ENCODE data around the gene CWC27. TPM values are rescaled to one million over a fixed set of nuclear protein-coding genes. Genes with fewer than 3 reads are reported as not detected.

Gene CWC27
- total and polyA plus RNA-seq, 9 of the 15 experiments (the other 6 are each of a cell fraction or from before 2014, with no cell fraction given), result 19.7 to 49.3 (median 38.3) TPM

GRCh38 chr5:64766941-64767340, 1.8 kb upstream of the CWC27 start:
- Histone ChIP-seq H3K9me3 (replicated peaks; ENCODE audit: control insufficient read depth, insufficient read depth, low read depth, low read length) (no peaks in the 10 kb centered on the region), H3K9me1 (ENCODE audit: control insufficient read depth, insufficient read depth, low read length) (no peaks in the 10 kb centered on the region), H3K27me3 (ENCODE audit: control insufficient read depth in 2 of 2, insufficient read depth in 2 of 2, low read length in 2 of 2) (no peaks in the 10 kb centered on the region), H2AFZ (ENCODE audit: low read depth, low read length) (no peak overlapping the region), H3K27ac (ENCODE audit: extremely low read depth, low read depth, low read length) (no peak overlapping the region), H3K36me3 (ENCODE audit: control insufficient read depth, insufficient read depth, low read length) (peaks cover 35% of the 10 kb centered on the region), H4K20me1 (replicated peaks; ENCODE audit: control insufficient read depth, insufficient read depth, low read length) (no peaks in the 10 kb centered on the region), H3K4me1 (replicated peaks in 1 of 2; ENCODE audit: control insufficient read depth in 2 of 2, insufficient read depth in 2 of 2, low read length in 2 of 2) (peaks cover 0 to 14% of the 10 kb centered on the region in 2 experiments; a peak in 3 of 5 replicates), H3K4me2 (ENCODE audit: insufficient read depth, low read length) (peak overlapping the region; percentile 93), H3K9ac (ENCODE audit: insufficient read depth in 1 of 2, low read depth in 2 of 2, low read length in 2 of 2) (peak overlapping the region in 1 of 2 experiments; percentile 97; a peak in 2 of 4 replicates), H3K79me2 (ENCODE audit: control insufficient read depth, insufficient read depth, low read length) (peaks cover 85% of the 10 kb centered on the region), H3K4me3 (peak overlapping the region; percentile 79; the same call in 1 of the 2 replicates)
- ChIA-PET CTCF (ENCODE audit: low intra/inter-chr PET ratio) (no interaction called here), POLR2A (interaction anchor here (0.7 to 2.6 kb wide), 5 partner anchors 8 to 113 kb away, joined by 3 to 11 read pairs (median 6); no protein-coding TSS in a partner anchor)
- in situ Hi-C loops (cut with MboI), result no loop called here
- 50% methylated on average over 2 of the region's 2 CpGs for WGBS (ENCODE audit: insufficient coverage, low coverage, missing lambda C conversion rate)
- no peak for DNase-seq (ENCODE audit: extremely low read depth in 1 of 4, low spot score in 3 of 4)
- TF ChIP-seq ZNF707 (CRISPR knock-in tag; conservative IDR thresholded peaks at IDR 0.05) (no peak), SPI1 (IDR thresholded peaks at IDR 0.05; ENCODE audit: borderline replicate concordance, low read depth, low read length) (peak; percentile 45; the same call in 1 of the 2 replicates)
- no peak for FAIRE-seq
- no TSS peak for BruUV-seq (replicated peaks)
- intact Hi-C loops (cut with micrococcal nuclease), result loop anchor here (5.0 kb wide), 1 partner anchor 85 kb away; no protein-coding TSS in a partner anchor
- ATAC-seq, result no peak

GRCh38 chr5:64767959-64768357, 772 bp upstream of the CWC27 start:
- H3K4me1 ChIP-seq (replicated peaks in 1 of 2; ENCODE audit: control insufficient read depth in 2 of 2, insufficient read depth in 2 of 2, low read length in 2 of 2), result peaks cover 0 to 14% of the 10 kb centered on the region in 2 experiments; a peak in 3 of 5 replicates
- FAIRE-seq (no peak), ATAC-seq (peak; percentile 42), DNase-seq (ENCODE audit: extremely low read depth in 1 of 4, low spot score in 3 of 4) (peak; percentile 12 to 38 (median 14))
- no peaks in the 10 kb centered on the region for H3K9me3 ChIP-seq (replicated peaks; ENCODE audit: control insufficient read depth, insufficient read depth, low read depth, low read length)
- H3K27ac ChIP-seq (ENCODE audit: extremely low read depth, low read depth, low read length), result peak overlapping the region; percentile 97
- no peaks in the 10 kb centered on the region for H4K20me1 ChIP-seq (replicated peaks; ENCODE audit: control insufficient read depth, insufficient read depth, low read length)
- CTCF ChIA-PET (ENCODE audit: low intra/inter-chr PET ratio), result no interaction called here
- peaks cover 81% of the 10 kb centered on the region for H3K79me2 ChIP-seq (ENCODE audit: control insufficient read depth, insufficient read depth, low read length)
- TF ChIP-seq SIN3A (IDR thresholded peaks at IDR 0.05; ENCODE audit: borderline replicate concordance in 2 of 2, control insufficient read depth in 1 of 2, low read depth in 2 of 2, low read length in 2 of 2) (0 out of 4 replicates have a peak, but pooled peaks of 1 of the 2 experiments have one; percentile 10), ARID4B (CRISPR knock-in tag; IDR thresholded peaks at IDR 0.05) (peak; percentile 6; the same call in 1 of the 2 replicates), SAP30 (IDR thresholded peaks at IDR 0.05; ENCODE audit: borderline replicate concordance, insufficient read depth, low read depth, low read length, poor library complexity, severe bottlenecking) (peak; percentile 21), ETS1 (conservative IDR thresholded peaks at IDR 0.05; ENCODE audit: control insufficient read depth, low read depth, low read length) (0 out of 2 replicates have a peak, but pooled peaks have one; percentile 3), HNRNPH1 (optimal IDR thresholded peaks at IDR 0.05; ENCODE audit: low read depth, low read length) (no peak)
- in situ Hi-C loops (cut with MboI) (no loop called here), intact Hi-C loops (cut with micrococcal nuclease) (loop anchor here (5.0 kb wide), 1 partner anchor 86 kb away; no protein-coding TSS in a partner anchor)
- peak overlapping the region; percentile 96 to 97 for H3K9ac ChIP-seq (ENCODE audit: insufficient read depth in 1 of 2, low read depth in 2 of 2, low read length in 2 of 2)
- peaks cover 35% of the 10 kb centered on the region for H3K36me3 ChIP-seq (ENCODE audit: control insufficient read depth, insufficient read depth, low read length)
- BruUV-seq (replicated peaks), result TSS peak; percentile 56
- POLR2A ChIA-PET, result interaction anchor here (0.5 to 1.8 kb wide), 8 partner anchors 9 to 895 kb away, joined by 3 to 7 read pairs (median 4); no protein-coding TSS in a partner anchor
- H2AFZ ChIP-seq (ENCODE audit: low read depth, low read length), result peak overlapping the region; percentile 100
- WGBS (ENCODE audit: insufficient coverage, low coverage, missing lambda C conversion rate), result 2% methylated on average over 10 of the region's 10 CpGs
- H3K4me3 ChIP-seq, result peak overlapping the region; percentile 79
- H3K4me2 ChIP-seq (ENCODE audit: insufficient read depth, low read length), result peak overlapping the region; percentile 93
- H3K27me3 ChIP-seq (ENCODE audit: control insufficient read depth in 2 of 2, insufficient read depth in 2 of 2, low read length in 2 of 2), result no peaks in the 10 kb centered on the region
- H3K9me1 ChIP-seq (ENCODE audit: control insufficient read depth, insufficient read depth, low read length), result no peaks in the 10 kb centered on the region

Measured in K562 (cell line).